Stomach (tissue), 9 donors: ENCODE data around the gene SCN4A. TPM values are rescaled to one million over a fixed set of nuclear protein-coding genes. Genes with fewer than 3 reads are reported as not detected.
"Not testable (repeated sequence)": the region's sequence is repeated elsewhere in the genome, so short reads cannot be mapped to it uniquely, and the experiment has no call there.

Source experiments
- DNase-seq, 2 donors: peaks; one replicate each; pipeline versions ENCODE4 v3.0.0 to v3.0.0-alpha.2; 2013 to 2019
- H3K27ac ChIP-seq, 5 donors: fragments of 200-600 bp in 4 of 5; sonication (generic) in 4 of 5; one replicate each; pipeline ENCODE4 v1.5.1; 2013 to 2019; ENCODE audit warnings: mild to moderate bottlenecking in 1 of 5, moderate library complexity in 1 of 5
- H3K27me3 ChIP-seq, 3 donors: fragments of 200-600 bp; sonication (generic); one replicate each; pipeline ENCODE4 v1.5.1; 2017 to 2019; ENCODE audit warnings: mixed run types in 1 of 3
- H3K36me3 ChIP-seq, 4 donors: fragments of 200-600 bp; sonication (generic); 1 replicate in 3 of 4; 2 replicates in 1 of 4; pipeline ENCODE4 v1.5.1; 2016 to 2019
- H3K4me1 ChIP-seq, 4 donors: fragments of 200-600 bp; sonication (generic); one replicate each; pipeline ENCODE4 v1.5.1; 2016 to 2019
- H3K4me3 ChIP-seq, 4 donors: fragments of 200-600 bp; sonication (generic) in 3 of 4; one replicate each; pipeline ENCODE4 v1.5.1; 2016 to 2019; ENCODE audit warnings: mild to moderate bottlenecking in 1 of 4
- H3K9me3 ChIP-seq, 4 donors: fragments of 200-600 bp; sonication (generic); one replicate each; pipeline ENCODE4 v1.5.1; 2016 to 2019
- EP300 ChIP-seq: sonication (generic); formaldehyde crosslinking; IDR thresholded peaks from one replicate; pipeline ENCODE4 v1.6.1; 2017; ENCODE audit warnings: antibody characterized with exemption
- POLR2A ChIP-seq, 4 donors: fragments of 450-650 bp; IDR thresholded peaks; one replicate each; pipeline ENCODE4 v1.6.1; 2016; ENCODE audit warnings: antibody characterized with exemption in 4 of 4, control low read depth in 2 of 4, mild to moderate bottlenecking in 1 of 4, moderate library complexity in 1 of 4
- POLR2AphosphoS5 ChIP-seq, 3 donors: sonication (generic); formaldehyde crosslinking; IDR thresholded peaks; one replicate each; pipeline ENCODE4 v1.6.1; 2016; ENCODE audit warnings: antibody characterized with exemption in 3 of 3
- WGBS, 5 donors: extraction: QIAGEN DNeasy Blood & Tissue Kit in 3 of 5; methylation state at CpG; one replicate each; pipeline versions ENCODE4 v1.1.5 to v1.1.7; 2013 to 2018; 5-methylcytosine and 5-hydroxymethylcytosine counted together
- intact Hi-C: fragments of 100-400 bp; cut with DNase I; formaldehyde crosslinking; loops from one replicate; pipeline ENCODE4 v1.15.1; 2023; ENCODE audit warnings: low total_unique reads
- polyA plus RNA-seq, 3 donors: library from polyadenylated mRNA; stranded (reverse); fragments of 200-250 nt; gene quantifications; one replicate each; pipeline ENCODE4 v1.2.3, GENCODE V29; 2013
- total RNA-seq, 5 donors: library from RNA; depleted of rRNA; stranded (reverse); fragments of >200 nt; gene quantifications; one replicate each; pipeline versions ENCODE4 v1.1.0 to v1.2.3, GENCODE V29; 2014 to 2016
- TF ChIP-seq, protein P1 (sequence below), 7 experiments: fragments of 450-650 bp in 4 of 7; fragments of 200-600 bp in 3 of 7; sonication (generic) in 3 of 7; IDR thresholded peaks; one replicate each; pipeline ENCODE4 v1.5.1; 2016 to 2019; ENCODE audit warnings: antibody characterized with exemption in 7 of 7, control low read depth in 2 of 7, mild to moderate bottlenecking in 1 of 7
- donor health status: healthy with polysubstance abuse.
- donor health status: Bipolar disorder and iron deficiency.
- donor health status: healthy.

Gene SCN4A
- total and polyA plus RNA-seq, 8 donors, result 0.05 to 2.7 (median 0.74) TPM; not detected in 2

DNA sequence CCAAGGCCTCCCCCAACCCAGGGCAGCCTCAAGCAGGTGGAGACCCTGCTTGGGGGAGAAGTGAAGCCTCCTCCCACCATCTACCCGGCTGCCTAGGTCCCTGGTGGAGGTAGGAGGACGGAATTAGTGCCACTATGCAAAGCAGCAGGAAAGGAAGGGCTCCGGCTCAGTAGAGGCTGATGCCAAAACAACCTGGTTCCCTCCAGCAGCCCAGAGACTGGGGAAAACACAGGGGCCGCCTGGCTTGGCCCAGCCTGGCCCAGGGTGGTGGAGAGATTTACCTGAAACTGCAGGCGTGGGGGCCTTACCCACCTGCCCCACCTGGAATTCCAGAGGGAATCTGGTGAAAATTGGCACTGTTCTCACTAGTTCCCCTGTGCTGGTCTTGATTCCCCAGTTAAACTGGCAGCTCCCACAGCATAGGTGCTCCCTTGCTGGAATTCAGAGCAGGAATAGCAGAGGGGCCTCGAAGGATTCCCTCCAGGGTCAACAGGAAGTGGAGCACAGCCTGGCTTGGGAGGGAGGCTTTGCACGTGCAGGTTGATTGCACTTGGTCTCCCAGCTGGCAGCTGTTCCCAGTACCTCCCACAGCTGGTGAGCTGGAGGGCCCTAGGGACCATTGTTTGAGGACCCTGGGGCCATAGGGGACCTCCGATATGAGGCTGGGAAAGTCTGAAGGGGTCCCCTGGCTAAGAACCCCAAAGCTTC is 45.1 kb downstream of the SCN4A start:
- no peak overlapping the region for H3K27ac ChIP-seq
- intact Hi-C loops, result no loop called here
- no peak for DNase-seq

DNA sequence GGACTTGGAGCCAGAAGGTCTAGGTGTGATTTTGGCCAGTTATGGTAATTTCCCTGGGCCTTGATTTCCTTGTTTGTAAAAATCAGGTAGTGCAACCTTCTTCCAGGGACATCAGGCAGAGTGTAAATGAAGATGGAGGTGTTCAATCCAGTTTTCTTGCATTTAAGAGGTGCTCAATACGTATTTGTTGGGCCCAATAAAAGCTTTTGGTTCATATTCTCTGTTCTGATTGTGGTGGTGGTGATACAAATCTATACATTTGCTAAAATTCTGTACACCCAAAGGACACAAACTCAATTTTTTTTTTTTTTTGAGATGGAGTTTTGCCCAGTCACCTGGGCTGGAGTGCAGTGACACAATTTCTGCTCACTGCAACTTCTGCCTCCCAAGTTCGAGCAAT is 46.6 kb downstream of the SCN4A start:
- Histone ChIP-seq H3K4me1 (peaks cover 0 to 7% (median 0%) of the 10 kb centered on the region in 4 donors), H3K27me3 (no peaks in the 10 kb centered on the region), H3K27ac (no peak overlapping the region), H3K4me3 (no peak overlapping the region), H3K9me3 (no peaks in the 10 kb centered on the region), H3K36me3 (no peaks in the 10 kb centered on the region)
- TF ChIP-seq, protein P1, sequence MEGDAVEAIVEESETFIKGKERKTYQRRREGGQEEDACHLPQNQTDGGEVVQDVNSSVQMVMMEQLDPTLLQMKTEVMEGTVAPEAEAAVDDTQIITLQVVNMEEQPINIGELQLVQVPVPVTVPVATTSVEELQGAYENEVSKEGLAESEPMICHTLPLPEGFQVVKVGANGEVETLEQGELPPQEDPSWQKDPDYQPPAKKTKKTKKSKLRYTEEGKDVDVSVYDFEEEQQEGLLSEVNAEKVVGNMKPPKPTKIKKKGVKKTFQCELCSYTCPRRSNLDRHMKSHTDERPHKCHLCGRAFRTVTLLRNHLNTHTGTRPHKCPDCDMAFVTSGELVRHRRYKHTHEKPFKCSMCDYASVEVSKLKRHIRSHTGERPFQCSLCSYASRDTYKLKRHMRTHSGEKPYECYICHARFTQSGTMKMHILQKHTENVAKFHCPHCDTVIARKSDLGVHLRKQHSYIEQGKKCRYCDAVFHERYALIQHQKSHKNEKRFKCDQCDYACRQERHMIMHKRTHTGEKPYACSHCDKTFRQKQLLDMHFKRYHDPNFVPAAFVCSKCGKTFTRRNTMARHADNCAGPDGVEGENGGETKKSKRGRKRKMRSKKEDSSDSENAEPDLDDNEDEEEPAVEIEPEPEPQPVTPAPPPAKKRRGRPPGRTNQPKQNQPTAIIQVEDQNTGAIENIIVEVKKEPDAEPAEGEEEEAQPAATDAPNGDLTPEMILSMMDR (IDR thresholded peaks at IDR 0.05), result no peak
- TF ChIP-seq POLR2A (IDR thresholded peaks at IDR 0.05) (no peak), EP300 (no peak), POLR2AphosphoS5 (IDR thresholded peaks at IDR 0.05) (no peak)
- 84 to 98% (median 93%) methylated on average over 2 of the region's 2 CpGs for WGBS, 5 donors
- DNase-seq, result no peak
- intact Hi-C loops, result no loop called here

More for the DNA sequence above, 45.1 kb downstream of the SCN4A start:
- Histone ChIP-seq H3K36me3 (no peaks in the 10 kb centered on the region), H3K4me3 (no peak overlapping the region), H3K4me1 (peaks cover 0 to 21% (median 0%) of the 10 kb centered on the region in 4 donors), H3K27me3 (no peaks in the 10 kb centered on the region), H3K9me3 (no peaks in the 10 kb centered on the region)
- TF ChIP-seq, protein P1 (IDR thresholded peaks at IDR 0.05), result no peak
- TF ChIP-seq POLR2A (IDR thresholded peaks at IDR 0.05) (no peak), POLR2AphosphoS5 (IDR thresholded peaks at IDR 0.05) (no peak), EP300 (no peak)
- WGBS, 5 donors, result 61 to 75% (median 70%) methylated on average over 6 to 8 of the region's 8 CpGs

DNA sequence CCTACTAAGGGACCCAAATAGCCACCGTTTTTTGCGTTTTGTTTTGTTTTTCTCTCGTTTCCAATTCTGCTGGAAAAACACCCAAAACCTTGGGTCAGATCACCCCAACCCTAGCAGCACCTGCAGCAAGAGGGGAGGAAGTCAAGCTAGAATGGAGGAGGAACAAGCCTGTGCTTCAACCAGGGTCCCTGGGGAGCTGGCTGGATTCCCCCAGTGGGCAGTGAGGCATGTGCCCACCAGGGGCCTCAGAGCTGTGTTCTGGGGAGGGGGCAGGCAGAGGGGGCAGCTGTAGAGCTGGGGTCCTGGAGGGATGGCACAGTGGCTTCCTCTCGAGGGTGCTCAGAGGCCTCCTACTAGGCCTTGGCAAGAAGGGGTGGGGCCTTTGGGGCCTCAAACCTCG is 47.1 kb downstream of the SCN4A start:
- H3K36me3 ChIP-seq, result no peaks in the 10 kb centered on the region
- WGBS, 5 donors, result 71 to 80% (median 73%) methylated on average over 5 of the region's 5 CpGs
- no peak for DNase-seq

DNA sequence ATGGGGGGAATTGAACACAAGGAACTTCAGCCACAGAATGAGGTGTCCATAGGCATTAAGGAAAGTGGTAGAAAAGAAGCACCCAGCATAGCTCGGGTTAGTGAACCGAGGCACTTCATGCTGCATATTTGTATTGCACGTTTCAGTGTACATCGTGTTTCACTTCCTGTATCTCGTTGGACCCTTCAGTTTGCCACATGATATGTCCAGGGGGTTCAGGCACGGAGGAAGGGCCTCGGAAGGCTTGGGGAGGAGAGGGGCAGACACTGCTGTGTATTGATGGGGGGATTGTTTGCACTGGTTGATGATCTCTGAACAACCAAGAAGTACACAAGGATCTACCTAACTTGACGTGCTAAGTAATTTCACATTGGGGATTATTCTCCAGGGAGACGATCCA is 50.3 kb downstream of the SCN4A start:
- H3K36me3 ChIP-seq, intact Hi-C loops, H3K27ac ChIP-seq, H3K4me1 ChIP-seq, H3K9me3 ChIP-seq, H3K4me3 ChIP-seq, DNase-seq: not testable (repeated sequence)
- 70 to 80% (median 72%) methylated on average over 9 of the region's 9 CpGs for WGBS, 5 donors
- peaks cover 0 to 19% (median 3%) of the 10 kb centered on the region in 3 donors for H3K27me3 ChIP-seq

More for the DNA sequence above, 47.1 kb downstream of the SCN4A start:
- no peak overlapping the region for H3K4me3 ChIP-seq
- no peaks in the 10 kb centered on the region for H3K27me3 ChIP-seq
- TF ChIP-seq EP300 (no peak), POLR2AphosphoS5 (IDR thresholded peaks at IDR 0.05) (no peak), POLR2A (IDR thresholded peaks at IDR 0.05) (no peak)
- TF ChIP-seq, protein P1 (IDR thresholded peaks at IDR 0.05), result no peak
- H3K27ac ChIP-seq, result no peak overlapping the region
- intact Hi-C loops, result no loop called here
- peaks cover 0 to 1% (median 0%) of the 10 kb centered on the region in 4 donors for H3K4me1 ChIP-seq
- H3K9me3 ChIP-seq, result no peaks in the 10 kb centered on the region

DNA sequence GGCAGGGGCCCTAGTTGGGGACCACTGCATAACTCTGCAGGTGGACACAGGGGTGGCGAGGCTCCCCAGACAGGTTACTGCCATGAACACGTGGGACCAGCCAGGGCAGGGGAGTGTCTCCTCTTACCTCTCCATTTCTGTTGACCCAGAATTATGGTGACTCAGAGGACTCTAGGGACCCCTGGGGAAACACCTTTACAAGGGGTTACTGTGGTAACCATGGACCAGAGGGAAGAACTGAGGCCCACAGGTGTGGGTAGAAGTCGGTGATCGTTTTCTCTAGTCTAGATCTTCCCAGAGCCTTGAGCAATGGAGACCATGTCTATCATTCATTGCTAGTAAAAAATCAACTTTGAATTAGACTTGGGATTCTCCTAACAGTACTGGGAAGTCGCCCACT is 51.9 kb downstream of the SCN4A start:
- DNase-seq, H3K27ac ChIP-seq: not testable (repeated sequence)

DNA sequence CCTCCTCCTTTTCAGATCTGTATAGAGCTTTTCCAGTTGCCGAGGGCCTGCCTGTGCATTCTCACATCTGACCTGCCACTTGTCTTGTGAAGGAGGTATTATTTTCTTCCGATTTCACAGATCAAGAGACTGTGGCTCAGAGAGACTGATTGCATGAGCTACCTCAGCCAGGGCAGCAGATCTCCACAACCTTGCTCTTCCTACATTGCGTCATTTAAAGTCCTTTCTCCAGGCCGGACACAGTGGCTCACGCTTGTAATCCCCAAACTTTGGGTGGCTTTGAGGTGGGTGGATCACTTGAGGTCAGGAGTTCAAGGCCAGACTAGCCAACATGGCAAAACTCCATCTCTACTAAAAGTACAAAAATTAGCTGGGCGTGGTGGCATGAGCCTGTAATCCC is 52.7 kb downstream of the SCN4A start:
- H3K9me3 ChIP-seq, DNase-seq, H3K27ac ChIP-seq, H3K4me1 ChIP-seq, intact Hi-C loops, H3K36me3 ChIP-seq, H3K4me3 ChIP-seq: not testable (repeated sequence)
- WGBS, 5 donors, result 80 to 90% (median 80%) methylated on average over 6 of the region's 6 CpGs
- peaks cover 0 to 19% (median 3%) of the 10 kb centered on the region in 3 donors for H3K27me3 ChIP-seq

More for the DNA sequence above, 51.9 kb downstream of the SCN4A start:
- 80 to 88% (median 84%) methylated on average over 5 of the region's 5 CpGs for WGBS, 5 donors
- H3K36me3 ChIP-seq, H3K9me3 ChIP-seq, intact Hi-C loops, H3K4me3 ChIP-seq, H3K4me1 ChIP-seq: not testable (repeated sequence)
- peaks cover 0 to 19% (median 3%) of the 10 kb centered on the region in 3 donors for H3K27me3 ChIP-seq
